Amniotic stem cell (primary cell): ENCODE measurements around the gene AXIN2.

ENCODE experiments used
- DNase-seq: peaks from one replicate; lab custom pipeline; 2025; lab: John Stamatoyannopoulos, UW

Gene AXIN2, protein sequence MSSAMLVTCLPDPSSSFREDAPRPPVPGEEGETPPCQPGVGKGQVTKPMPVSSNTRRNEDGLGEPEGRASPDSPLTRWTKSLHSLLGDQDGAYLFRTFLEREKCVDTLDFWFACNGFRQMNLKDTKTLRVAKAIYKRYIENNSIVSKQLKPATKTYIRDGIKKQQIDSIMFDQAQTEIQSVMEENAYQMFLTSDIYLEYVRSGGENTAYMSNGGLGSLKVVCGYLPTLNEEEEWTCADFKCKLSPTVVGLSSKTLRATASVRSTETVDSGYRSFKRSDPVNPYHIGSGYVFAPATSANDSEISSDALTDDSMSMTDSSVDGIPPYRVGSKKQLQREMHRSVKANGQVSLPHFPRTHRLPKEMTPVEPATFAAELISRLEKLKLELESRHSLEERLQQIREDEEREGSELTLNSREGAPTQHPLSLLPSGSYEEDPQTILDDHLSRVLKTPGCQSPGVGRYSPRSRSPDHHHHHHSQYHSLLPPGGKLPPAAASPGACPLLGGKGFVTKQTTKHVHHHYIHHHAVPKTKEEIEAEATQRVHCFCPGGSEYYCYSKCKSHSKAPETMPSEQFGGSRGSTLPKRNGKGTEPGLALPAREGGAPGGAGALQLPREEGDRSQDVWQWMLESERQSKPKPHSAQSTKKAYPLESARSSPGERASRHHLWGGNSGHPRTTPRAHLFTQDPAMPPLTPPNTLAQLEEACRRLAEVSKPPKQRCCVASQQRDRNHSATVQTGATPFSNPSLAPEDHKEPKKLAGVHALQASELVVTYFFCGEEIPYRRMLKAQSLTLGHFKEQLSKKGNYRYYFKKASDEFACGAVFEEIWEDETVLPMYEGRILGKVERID

DNA sequence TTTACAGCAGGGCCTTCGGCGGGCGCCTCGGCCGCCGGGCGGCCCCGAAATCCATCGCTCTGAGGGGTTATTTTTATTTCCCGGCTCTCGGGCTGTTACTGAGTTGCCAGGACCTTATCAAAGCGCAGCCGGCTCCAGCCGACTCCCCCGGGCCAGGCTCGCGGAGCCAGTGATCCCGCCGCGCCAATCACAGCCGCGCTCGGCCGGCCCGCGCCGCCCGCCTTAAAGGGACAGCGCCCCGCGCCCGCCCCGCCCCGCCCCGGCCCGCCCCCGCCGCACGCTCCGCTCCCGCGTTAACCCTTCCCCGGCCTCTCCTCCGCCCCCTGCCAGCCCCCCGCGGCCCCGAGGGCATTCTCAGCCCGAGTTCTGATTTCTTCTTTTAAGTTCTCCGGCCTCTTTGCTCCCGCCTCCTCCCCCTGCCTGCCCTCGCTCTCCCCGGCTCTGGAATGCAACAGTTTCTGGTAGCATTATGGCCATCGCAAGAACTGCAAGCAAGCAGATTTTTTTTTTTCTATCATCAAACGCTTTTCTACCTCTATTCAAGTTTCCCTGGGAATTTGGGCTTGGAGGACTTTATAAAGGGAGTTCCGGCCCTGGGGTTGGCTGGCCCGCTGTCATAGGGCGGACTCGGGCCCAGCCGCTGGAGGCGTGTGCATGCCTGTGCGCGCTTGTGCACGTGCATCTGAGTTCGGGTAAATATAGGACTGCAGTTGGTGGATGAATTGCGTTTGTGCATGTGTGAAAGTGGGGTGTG is at the start of gene AXIN2:
AXIN2 (minus strand) TSS at position 197 of the 754 bp plus-strand sequence. CDS start 3,028 bp downstream, outside the sequence.
- peak; percentile 64 for DNase-seq

DNA sequence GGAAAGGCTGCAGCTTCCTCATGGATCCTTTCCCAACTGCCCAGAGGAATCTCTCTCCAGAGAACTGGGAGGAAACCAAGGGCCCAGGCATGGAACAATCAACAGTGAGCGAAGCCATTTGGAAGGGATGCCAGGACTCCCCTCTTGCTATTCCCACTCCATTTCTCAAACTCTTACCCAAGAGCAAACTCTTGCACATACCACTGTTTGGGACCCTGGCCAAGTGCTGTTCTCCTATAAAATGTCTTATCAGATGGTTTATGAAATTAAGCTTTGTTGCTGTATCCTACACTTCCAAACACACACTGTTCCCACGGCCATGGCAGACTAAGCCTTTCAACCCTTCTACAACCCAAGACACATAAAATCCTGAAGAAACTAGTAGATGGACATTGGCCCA is 48.3 kb upstream of the AXIN2 start:
- no peak for DNase-seq

DNA sequence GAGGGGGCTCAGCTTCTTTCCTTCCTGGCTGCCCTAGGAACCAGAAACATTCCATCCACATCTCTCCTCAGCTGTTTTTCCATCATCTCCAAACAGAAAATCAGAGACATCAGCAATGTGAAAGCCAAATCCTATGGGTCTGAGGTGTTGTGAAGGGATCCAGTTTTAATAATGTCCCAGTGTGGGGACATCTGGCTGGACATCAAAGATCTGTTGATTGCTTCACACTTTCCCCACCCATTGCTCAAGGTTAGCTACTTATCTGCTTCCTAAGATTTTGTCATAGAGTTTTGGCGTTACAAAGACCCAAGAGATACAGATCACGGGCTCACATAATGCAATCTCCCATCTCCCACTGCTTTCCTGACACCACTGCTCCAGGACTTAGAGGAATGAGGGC is 47.8 kb upstream of the AXIN2 start:
- DNase-seq = no peak

DNA sequence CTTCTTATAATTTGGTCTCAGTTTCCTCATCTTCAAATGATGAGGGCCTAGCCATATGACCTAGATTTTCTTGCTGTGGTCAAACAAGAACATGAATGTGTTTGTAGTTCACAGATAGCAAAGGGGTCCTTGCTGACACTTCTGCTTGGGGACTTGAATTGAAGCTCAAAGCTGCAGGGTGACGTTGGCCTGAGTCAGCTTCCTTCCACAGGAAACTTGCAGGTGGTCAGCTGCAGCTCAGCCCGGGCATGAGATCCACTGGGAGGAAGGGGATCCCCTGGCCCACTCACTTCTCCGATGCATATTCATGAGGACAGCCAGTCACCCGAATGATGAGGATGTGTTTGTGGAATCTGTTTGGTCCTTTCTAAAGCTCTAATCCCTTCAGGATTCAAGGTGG is 42.6 kb upstream of the AXIN2 start:
- DNase-seq = no peak

DNA sequence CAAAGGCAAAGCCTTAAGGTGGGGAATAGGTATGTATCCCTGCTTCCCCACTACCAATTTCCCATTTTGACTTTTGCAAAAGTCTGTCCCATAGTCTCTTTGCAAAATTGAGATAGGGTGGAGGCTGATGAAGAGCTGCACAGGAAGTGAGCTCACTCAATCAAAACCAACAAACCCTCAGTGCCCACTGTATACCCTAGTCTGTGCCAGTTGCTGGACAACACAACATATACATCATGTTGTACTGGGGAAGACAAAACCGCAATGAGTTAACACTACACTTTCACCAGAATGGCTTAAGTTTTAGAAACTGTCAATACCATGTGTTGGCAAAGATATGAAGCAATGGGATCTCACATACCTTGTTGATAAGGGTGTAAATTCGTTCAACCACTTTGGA is 40.4 kb upstream of the AXIN2 start:
- no peak for DNase-seq

DNA sequence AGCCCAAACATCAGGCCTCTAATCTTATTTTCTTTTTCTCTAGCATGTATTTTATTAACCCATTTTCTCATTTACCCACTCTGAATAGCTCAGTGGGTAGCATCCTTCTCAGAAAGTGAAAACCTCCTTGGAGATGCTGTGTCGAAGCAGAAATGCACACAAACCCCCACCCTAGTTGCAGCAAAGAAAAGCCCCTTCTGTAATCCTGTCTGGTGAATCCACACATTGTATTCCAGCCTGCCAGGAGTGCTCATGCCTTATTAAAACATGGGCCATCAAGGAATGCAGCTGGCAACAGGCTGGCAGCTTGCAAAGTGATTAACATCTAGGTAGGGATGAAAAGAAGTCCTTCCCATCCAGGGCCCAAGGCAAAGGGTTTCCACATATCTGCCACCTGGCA is 39.7 kb upstream of the AXIN2 start:
- no peak for DNase-seq

DNA sequence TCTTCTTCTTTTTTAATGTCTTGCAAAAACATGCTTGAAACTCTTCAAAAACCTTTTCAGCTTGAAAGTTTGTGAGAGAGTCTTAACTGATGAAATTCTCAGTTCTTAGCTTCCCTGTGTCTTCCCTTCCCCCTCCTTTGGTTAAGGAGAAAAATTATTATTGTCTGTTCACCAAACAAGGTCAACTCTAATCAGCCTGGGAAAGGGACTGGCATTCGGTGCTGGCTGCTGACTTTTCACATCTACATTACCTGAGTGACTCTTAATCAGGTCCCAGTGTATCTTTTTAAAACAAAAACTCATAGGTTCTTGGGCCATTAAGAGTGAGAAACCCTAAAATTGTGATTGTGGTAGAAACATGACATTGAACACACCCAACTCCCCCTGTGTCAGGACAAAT is 39.1 kb upstream of the AXIN2 start:
- no peak for DNase-seq

DNA sequence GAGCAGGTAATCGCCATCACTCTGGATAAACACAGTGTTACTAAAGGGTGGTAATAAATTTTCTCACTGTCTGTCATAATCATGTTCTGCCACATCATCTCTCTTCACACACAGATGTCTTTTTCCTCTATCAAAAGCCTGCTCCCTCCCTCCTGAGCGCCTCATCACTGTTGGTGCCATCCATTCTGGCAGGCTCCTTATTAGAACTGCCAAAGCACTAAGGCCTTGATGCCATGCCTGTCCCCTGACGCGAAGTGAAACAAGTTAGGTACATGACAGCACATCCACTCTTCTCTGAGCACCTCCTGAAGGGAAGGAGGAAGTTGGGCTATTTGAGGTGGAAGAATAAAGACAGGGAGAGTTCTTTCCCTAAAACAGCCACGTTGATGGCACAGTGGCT is 38.2 kb upstream of the AXIN2 start:
- no peak for DNase-seq

DNA sequence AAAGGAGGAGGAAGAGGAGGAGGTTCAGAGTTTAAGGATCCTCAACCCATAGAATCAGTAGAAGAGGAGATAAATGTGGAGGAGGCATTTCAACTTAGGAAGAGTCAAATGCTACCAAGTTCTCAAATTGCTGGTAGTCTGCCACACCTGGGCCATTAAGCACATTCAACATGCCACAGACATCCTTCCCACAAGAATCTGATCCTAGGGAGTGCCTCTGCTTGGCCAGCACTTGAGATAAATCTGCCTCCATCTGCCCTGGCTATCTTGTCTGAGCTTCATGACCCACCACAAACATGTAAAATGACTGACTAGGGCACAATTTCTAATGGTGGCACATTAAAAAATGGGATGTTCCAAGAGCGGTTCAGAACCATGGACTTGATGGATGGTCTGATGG is 37.3 kb upstream of the AXIN2 start:
- DNase-seq = no peak

DNA sequence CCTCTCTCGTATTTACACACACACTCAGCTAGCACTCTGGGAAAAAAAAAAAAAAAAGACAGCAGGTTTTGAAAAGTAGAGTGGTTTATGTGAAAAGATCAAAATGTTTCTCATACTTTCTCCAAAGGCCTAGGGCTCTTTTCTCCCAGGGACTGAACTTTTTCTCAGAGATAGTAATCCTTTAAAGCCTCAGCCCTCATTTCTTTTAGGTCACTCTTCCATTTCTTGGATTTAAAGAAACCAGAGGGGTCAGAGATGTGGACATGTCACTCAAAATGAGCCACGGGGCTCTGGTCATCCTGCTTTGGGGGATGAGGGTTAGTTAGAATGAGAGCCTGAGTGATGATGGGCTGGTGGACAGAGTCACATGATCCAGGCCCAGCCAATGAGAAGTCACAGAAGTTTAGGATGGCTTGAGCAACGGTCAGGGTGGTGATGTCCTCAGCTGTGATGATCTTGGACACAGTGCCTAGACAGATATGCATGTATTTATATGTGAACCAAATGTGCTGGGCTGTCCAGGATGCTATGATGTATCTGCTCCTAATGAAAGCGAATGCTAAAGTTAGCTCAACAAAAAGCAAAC is 33.7 kb upstream of the AXIN2 start:
- peak; percentile 15 for DNase-seq

DNA sequence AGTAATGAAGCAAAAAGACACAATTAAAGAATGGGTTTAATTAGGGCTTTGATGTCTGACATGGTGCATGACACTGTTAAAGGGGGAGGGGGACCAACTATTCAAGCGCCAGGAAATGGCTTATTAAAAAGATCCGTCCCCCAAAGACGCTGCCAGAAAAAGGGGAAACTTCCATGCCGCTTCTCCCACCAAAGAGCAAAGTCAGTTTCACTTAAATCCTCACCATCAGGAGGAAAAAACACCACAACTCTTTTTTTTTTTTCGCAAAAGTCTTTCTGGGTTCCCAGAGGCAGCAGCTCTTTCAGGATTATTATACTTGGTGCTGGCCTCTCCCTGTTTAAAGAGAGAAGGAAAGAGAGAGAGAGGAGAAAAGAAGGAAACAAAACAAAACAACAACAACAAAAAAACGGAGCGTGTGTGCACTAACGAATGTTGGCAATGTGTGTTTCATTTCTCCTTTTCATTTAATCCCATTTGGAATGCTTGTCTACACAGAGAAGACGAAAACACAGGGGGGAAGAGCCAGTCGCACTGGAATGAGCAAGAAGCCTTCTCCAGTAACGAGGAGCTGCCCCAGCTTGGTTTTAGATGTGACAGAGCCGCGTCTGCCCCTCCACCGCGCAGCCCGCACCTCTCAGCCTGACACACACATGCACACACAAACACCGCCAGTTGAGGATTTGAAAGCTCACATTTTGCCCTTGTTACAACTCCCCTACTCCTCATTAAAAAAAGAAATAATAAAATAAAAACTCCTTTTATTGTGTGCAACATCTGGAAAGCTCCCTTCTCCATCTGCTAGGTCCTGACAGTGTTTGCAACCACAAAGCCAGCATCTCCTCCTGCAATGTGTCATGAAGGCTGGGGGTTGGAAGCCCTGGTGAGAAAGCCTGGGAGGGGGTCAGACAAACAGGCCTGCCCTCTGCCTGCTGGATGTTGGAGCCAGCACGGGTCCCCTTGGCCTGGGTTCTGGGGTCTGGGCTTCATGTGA is 32.7 kb upstream of the AXIN2 start:
- DNase-seq = no peak

DNA sequence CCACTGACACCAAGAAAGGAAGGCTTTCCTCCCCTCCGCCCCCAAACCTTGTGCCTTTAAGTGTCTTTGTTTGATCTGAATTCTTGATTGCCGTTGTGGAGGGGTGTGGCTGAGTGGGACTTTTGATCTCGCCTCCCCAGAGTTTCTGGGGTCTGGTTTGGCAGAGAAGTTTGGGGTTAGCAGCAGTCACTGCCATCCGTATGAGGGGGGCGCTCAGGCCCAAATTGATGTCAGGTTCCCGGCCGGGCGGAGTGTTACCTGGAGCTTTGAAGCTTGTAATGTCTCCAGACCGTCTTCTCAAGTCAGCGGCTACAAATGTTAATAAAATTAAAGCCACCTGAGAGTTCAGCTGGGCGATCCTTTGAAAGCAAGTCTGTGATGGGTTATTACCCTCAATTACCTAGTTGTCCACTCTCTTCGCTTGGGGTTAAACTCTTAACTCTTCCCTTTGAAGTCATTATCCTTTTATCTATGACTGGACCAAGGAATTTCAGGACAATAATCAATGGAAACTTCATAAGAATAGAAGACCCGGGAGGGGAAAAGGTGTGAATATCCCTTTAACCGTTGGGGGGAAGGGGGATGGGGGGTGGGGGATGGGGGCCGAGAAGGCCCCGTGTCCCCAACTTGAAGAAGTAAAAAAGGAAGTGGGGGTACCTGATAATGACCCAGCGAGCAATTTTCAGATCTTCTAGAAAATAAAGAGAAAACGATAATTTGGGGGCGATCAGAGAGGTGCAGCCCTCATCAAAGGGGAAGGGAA is 31.8 kb upstream of the AXIN2 start:
- DNase-seq = no peak

DNA sequence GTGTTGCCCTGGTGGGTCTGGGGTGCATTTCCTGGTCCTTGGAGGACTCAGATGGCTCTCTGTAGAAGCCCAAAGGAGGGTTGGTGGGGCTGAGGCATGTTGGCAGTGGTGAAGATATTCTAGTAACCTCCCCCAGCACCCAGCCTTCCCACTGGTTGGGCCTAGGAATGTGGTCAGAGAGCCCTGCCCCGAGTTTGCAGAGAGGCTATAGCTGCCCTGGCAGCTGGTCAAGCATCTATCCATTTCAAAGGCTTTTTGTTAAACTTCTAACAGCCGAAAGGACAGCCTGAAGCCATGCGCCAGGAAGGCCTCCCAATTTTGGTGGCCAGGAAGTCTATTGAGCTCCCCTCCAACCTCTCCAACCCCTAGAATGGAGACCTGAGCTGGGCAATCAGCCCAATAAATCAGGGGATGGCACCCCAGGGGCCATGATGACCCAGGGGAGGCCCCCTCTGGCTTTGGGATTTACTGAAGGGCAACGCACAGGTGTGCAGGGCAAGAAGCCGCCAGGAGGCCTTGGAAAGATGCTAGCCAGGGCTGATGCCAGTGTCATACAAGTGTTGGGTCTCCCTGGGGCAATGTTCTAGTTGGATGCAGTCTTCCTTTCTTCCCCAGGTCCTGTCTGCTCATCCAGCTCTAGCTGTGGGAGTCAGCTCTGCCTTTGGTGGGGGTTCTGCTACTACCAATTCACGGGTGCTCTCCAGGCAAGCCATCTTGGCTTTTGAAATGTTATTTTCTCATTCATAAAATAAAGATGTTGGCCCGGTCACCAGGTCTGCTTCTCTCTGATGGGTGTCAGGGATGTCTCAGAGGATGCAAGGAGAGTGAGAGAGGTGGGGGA is 30.9 kb upstream of the AXIN2 start:
- DNase-seq = no peak

DNA sequence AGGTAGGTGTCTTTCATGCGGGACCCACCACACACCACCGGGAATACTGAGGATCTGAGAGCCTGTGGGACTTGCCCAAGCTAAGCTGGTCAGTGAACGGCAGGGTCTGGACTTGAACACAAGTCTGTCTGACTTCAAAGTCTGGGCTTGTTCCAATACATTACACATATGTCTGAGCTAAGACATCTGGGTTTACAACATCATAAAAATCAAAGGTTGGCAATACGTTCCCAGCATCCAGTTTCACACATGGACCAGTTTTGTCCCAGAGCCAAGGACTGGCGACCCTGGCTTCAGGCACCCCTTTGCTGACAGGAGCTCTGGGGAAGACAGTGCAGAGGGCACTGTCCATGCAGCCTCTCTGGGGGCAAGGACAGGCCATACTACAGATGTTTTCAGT is 27.9 kb upstream of the AXIN2 start:
- DNase-seq = no peak

DNA sequence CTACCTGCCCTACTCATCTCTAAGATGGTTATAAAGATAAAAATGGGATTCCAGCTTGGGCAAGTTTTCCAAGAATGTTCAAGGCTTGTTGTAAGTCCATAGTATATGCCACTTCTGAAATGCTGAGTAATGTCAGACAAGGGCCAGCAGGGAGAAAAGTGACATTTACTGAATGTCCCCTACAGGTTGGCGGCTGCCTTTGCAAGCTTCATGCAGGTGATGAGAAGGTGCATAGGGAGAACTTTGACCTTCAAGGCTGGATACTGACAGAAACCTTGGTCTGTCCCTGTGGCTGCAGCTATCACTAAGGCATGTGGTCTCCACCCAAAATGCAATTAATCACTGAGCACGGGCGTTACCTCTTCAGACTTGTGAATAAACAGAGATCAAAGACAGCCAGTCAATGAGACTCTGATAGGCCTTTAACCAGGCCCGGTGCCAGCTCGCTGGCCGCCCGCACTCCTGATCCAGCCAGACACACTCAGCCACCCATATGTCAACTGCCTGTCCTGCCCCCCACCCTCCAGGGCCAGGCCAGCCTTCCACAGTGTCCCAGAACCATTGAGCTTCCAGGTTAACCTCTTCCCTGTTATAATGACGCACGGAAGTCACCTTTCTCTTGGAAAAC is 26.8 kb upstream of the AXIN2 start:
- DNase-seq = no peak

DNA sequence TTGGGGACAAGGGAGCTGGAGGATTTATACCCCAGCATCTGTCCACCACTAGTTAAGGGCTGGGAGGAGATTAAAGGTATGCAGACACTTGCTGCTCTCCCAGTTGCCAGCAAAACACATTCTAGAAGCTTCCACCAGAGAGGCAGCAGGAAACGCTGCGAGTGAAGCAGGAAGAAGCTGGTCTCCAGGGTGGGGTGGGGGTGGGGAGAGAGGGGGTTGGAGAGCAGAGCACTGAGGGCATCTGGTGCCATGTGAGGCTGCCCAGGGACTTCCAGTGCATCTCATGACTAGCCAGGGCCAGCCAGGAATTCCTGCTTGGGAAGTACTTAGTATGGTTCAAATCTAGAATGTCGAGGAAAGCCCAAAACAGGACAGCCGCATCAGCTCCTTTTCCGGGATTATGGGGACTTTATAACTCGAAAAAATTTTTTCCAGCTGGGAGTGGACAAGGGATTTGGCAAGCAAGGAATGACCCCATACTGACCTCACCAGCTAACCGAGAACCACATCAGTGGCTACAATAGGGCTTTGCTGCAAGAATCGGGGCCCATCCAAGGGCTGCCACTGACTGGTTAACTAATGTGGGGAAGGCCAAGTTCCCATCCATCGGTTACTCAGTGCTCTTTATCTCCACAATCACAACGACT is 26.2 kb upstream of the AXIN2 start:
- no peak for DNase-seq

DNA sequence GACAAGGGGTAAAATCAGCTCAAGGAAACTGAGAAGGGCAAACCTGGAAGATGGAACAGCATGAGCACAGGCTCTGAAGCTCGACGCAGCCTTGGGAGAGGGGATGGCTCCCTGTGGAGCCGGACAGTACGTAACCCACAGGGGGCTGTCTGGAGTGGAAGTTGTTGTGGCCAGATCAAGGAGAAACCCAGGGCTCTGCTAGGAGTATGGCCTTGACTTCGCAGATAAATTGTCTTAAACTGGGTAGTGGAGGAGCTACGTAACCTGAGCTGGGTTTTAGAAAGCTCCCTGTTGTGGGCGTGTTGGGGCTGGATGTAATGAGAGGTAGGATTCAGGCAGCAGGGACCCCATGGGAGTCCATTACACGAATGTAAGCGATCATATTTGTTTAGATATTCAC is 25.5 kb upstream of the AXIN2 start:
- no peak for DNase-seq
